DOHH2 (cell line): ENCODE measurements around the gene MOB1B.

Experiments used
- H3F3A ChIP-seq: fragments of 200-600 bp; sonication (generic), shearing (Covaris generic); 2 replicates; pipeline ENCODE4 v1.6.0; 2016; ENCODE audit warnings: antibody characterized with exemption, mild to moderate bottlenecking; ENCODE audit not compliant: control insufficient read depth, insufficient read depth
- H3K27ac ChIP-seq: fragments of 200-600 bp; sonication (generic); 2 replicates; pipeline ENCODE4 v1.5.1; 2014; ENCODE audit warnings: low read depth, mild to moderate bottlenecking, low read length, moderate library complexity
- H3K27me3 ChIP-seq: fragments of 200-600 bp; sonication (generic); 2 replicates; pipeline ENCODE4 v1.6.1; 2014; ENCODE audit warnings: mild to moderate bottlenecking, low read length, mixed read lengths; ENCODE audit not compliant: control insufficient read depth
- H3K36me3 ChIP-seq: fragments of 200-600 bp; sonication (generic); 2 replicates; pipeline ENCODE4 v1.6.1; 2014; ENCODE audit warnings: mild to moderate bottlenecking, low read length, moderate library complexity, mixed read lengths; ENCODE audit not compliant: control insufficient read depth
- H3K4me1 ChIP-seq: fragments of 200-600 bp; sonication (generic); 2 replicates; pipeline ENCODE4 v1.6.1; 2014; ENCODE audit warnings: mild to moderate bottlenecking, low read length, mixed read lengths; ENCODE audit not compliant: control insufficient read depth
- H3K4me2 ChIP-seq: fragments of 200-600 bp; sonication (generic); 2 replicates; pipeline ENCODE4 v1.6.0; 2014; ENCODE audit warnings: mild to moderate bottlenecking, low read length, moderate library complexity
- H3K4me3 ChIP-seq: fragments of 200-600 bp; sonication (generic); 2 replicates; pipeline ENCODE4 v1.5.1; 2014; ENCODE audit warnings: mild to moderate bottlenecking, low read length, mixed read lengths
- H3K79me2 ChIP-seq: fragments of 200-600 bp; sonication (generic); 2 replicates; pipeline ENCODE4 v1.6.1; 2014; ENCODE audit warnings: mild to moderate bottlenecking, low read length, mixed read lengths; ENCODE audit not compliant: control insufficient read depth
- H3K9me2 ChIP-seq: fragments of 200-600 bp; sonication (generic); replicated peaks from 2 replicates; pipeline ENCODE4 v1.6.1; 2014; ENCODE audit warnings: mild to moderate bottlenecking, low read length, mixed read lengths; ENCODE audit not compliant: control insufficient read depth
- H3K9me3 ChIP-seq: fragments of 200-600 bp; sonication (generic); 2 replicates; pipeline ENCODE4 v1.6.1; 2014; ENCODE audit warnings: antibody characterized with exemption, low read length, mixed read lengths; ENCODE audit not compliant: control insufficient read depth, insufficient read depth
- H4K20me1 ChIP-seq: fragments of 200-600 bp; sonication (generic); 2 replicates; pipeline ENCODE4 v1.6.0; 2014; ENCODE audit warnings: low read depth, mild to moderate bottlenecking, antibody characterized with exemption, low read length, moderate library complexity; ENCODE audit not compliant: control insufficient read depth, insufficient read depth
- EZH2phosphoT487 ChIP-seq: fragments of 200-600 bp; sonication (generic); IDR thresholded peaks from 2 replicates; pipeline ENCODE4 v1.6.1; 2017; ENCODE audit warnings: borderline replicate concordance, mild to moderate bottlenecking, antibody characterized with exemption, low read length, moderate library complexity, mixed read lengths
- TF ChIP-seq, protein P1 (sequence below): fragments of 200-600 bp; sonication (generic); IDR thresholded peaks from one replicate; pipeline ENCODE4 v1.5.1; 2014; ENCODE audit warnings: antibody characterized with exemption, mild to moderate bottlenecking, low read depth, low read length; ENCODE audit not compliant: poor library complexity, severe bottlenecking

The MOB1B gene

DNA sequence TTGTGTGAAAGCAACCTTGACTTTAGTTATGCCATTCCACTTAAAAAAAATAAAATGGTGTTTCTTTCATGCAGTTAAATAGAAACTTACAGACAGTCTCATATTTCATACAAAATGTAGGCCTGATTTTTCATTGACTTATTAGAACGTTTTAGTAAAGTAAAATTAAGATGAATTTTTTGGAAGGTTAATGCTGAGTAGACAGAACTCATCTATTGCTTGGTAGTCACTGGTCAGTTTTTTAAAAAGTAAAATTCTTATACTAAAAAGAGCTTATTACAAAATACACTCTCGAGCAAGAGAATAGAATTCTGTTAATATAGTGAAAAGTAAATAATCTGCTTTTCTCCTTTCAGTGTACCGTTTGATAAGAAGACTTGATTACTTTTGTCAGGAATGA lies 21.4 kb upstream of the MOB1B start:
- no peaks in the 10 kb centered on the region for H3K9me3 ChIP-seq
- peaks cover 7% of the 10 kb centered on the region for H3F3A ChIP-seq
- H3K79me2 ChIP-seq: no peaks in the 10 kb centered on the region
- peaks cover 12% of the 10 kb centered on the region for H3K4me1 ChIP-seq
- TF ChIP-seq, protein P1, sequence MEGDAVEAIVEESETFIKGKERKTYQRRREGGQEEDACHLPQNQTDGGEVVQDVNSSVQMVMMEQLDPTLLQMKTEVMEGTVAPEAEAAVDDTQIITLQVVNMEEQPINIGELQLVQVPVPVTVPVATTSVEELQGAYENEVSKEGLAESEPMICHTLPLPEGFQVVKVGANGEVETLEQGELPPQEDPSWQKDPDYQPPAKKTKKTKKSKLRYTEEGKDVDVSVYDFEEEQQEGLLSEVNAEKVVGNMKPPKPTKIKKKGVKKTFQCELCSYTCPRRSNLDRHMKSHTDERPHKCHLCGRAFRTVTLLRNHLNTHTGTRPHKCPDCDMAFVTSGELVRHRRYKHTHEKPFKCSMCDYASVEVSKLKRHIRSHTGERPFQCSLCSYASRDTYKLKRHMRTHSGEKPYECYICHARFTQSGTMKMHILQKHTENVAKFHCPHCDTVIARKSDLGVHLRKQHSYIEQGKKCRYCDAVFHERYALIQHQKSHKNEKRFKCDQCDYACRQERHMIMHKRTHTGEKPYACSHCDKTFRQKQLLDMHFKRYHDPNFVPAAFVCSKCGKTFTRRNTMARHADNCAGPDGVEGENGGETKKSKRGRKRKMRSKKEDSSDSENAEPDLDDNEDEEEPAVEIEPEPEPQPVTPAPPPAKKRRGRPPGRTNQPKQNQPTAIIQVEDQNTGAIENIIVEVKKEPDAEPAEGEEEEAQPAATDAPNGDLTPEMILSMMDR: no peak
- no peak for TF ChIP-seq EZH2phosphoT487
- no peaks in the 10 kb centered on the region for H3K36me3 ChIP-seq
- no peaks in the 10 kb centered on the region for H3K9me2 ChIP-seq
- no peak overlapping the region for H3K4me2 ChIP-seq
- no peaks in the 10 kb centered on the region for H3K27me3 ChIP-seq
- no peak overlapping the region for H3K4me3 ChIP-seq
- H3K27ac ChIP-seq: no peak overlapping the region
- no peaks in the 10 kb centered on the region for H4K20me1 ChIP-seq

DNA sequence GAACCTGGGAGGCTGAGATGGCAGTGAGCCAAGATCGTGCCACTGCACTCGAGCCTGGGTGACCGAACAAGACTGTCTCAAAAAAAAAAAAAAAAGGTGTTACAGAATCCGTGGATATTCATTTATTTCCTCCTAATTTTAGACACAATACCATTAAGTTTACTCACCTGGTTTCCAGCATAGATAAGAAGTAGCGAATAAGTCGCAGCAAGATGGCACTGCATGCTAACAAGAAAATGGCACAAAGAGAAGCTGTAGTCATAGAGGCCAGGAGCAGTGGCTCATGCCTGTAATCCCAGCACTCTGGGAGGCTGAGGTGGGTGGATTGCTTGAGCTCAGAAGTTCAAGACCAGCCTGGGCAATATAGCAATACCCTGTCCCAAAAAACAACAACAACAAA lies 17.0 kb upstream of the MOB1B start:
- Histone ChIP-seq H3K79me2 (no peaks in the 10 kb centered on the region), H3K36me3 (no peaks in the 10 kb centered on the region), H4K20me1 (no peaks in the 10 kb centered on the region), H3K4me3 (no peak overlapping the region), H3K9me3 (no peaks in the 10 kb centered on the region), H3K27me3 (no peaks in the 10 kb centered on the region), H3F3A (0 out of 2 replicates have a peak, but pooled peaks cover 4% of the 10 kb centered on the region), H3K9me2 (no peaks in the 10 kb centered on the region), H3K4me2 (no peak overlapping the region), H3K4me1 (no peaks in the 10 kb centered on the region), H3K27ac (no peak overlapping the region)
- no peak for TF ChIP-seq EZH2phosphoT487
- TF ChIP-seq, protein P1: no peak

DNA sequence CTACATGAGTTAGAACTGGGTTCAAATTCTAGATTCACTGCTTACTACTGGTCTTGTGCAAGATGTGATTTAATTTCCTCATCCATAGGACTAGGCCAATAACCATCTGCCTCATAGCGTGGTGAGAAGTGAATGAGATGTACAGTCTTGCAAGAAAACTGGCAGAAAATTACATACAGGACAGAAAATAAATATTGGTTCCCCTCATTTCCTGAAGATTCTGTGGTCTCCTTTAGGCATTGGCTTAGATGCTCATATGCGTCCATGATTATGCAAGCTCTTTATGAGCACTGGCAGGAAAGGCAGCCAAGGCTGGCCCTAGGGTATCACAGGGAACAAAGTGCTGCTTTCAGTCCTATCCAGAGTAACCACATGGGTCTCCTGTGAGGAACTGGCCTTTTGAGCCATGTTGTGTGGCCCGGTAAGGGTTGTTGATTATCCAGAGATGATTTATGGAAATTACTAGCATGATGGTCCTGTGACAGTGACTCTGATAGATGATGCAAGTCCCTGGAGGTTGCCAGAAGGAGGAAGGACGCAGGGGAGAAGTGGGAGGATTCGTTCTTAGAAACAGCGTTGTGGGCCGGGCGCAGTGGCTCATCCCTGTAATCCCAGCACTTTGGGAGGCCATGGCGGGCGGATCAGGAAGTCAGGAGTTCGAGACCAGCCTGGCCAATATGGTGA lies 9.9 kb upstream of the MOB1B start:
- H3K9me2 ChIP-seq: no peaks in the 10 kb centered on the region
- no peaks in the 10 kb centered on the region for H3K36me3 ChIP-seq
- no peaks in the 10 kb centered on the region for H3K79me2 ChIP-seq
- no peak overlapping the region for H3K27ac ChIP-seq
- H3K4me3 ChIP-seq: no peak overlapping the region
- H3K4me1 ChIP-seq: peaks cover 7% of the 10 kb centered on the region; the same call in 1 of the 2 replicates
- no peaks in the 10 kb centered on the region for H3F3A ChIP-seq
- no peaks in the 10 kb centered on the region for H3K27me3 ChIP-seq
- no peak overlapping the region for H3K4me2 ChIP-seq
- TF ChIP-seq EZH2phosphoT487: no peak
- TF ChIP-seq, protein P1: no peak
- H3K9me3 ChIP-seq: no peaks in the 10 kb centered on the region
- H4K20me1 ChIP-seq: no peaks in the 10 kb centered on the region
